RWPE2 (cell line): ENCODE results near the gene DDX25.
A peak's percentile ranks its signal among the peaks of the same experiment; 100 is the strongest.

Experiments
- ATAC-seq: fragments of 200-7000 bp; cut with Tn5 transposase; 3 replicates; pipeline ENCODE4 v1.9.1; 2021; ENCODE audit warnings: low read depth
- DNase-seq: peaks from one replicate; pipeline ENCODE4 v3.0.0-alpha.2; 2020; ENCODE audit warnings: low spot score
- H3K27ac ChIP-seq: fragments of 450-650 bp; 2 replicates; pipeline ENCODE4 v1.5.1; 2017; ENCODE audit warnings: mild to moderate bottlenecking; ENCODE audit not compliant: poor library complexity, severe bottlenecking
- H3K27me3 ChIP-seq: fragments of 250-450 bp; sonication (Bioruptor Pico); 2 replicates; pipeline ENCODE4 v1.5.1; 2021; ENCODE audit warnings: mild to moderate bottlenecking, moderate library complexity; ENCODE audit not compliant: insufficient read depth, poor library complexity, severe bottlenecking
- H3K36me3 ChIP-seq: fragments of 250-450 bp; sonication (Bioruptor Pico); 2 replicates; pipeline ENCODE4 v1.5.1; 2020; ENCODE audit warnings: low read depth, mild to moderate bottlenecking, moderate library complexity
- H3K4me1 ChIP-seq: fragments of 250-450 bp; sonication (Bioruptor Pico); 2 replicates; pipeline ENCODE4 v1.5.1; 2021; ENCODE audit warnings: mild to moderate bottlenecking, moderate library complexity; ENCODE audit not compliant: insufficient read depth, poor library complexity, severe bottlenecking
- H3K4me3 ChIP-seq: fragments of 250-450 bp; sonication (Bioruptor Pico); 2 replicates; pipeline ENCODE4 v1.5.1; 2021; ENCODE audit warnings: mild to moderate bottlenecking, moderate library complexity; ENCODE audit not compliant: severe bottlenecking
- H3K9me3 ChIP-seq: fragments of 250-450 bp; sonication (Bioruptor Pico); 2 replicates; pipeline ENCODE4 v1.5.1; 2021; ENCODE audit warnings: mild to moderate bottlenecking, moderate library complexity; ENCODE audit not compliant: severe bottlenecking
- TF ChIP-seq, protein P1 (sequence below): fragments of 450-650 bp; IDR thresholded peaks from one replicate; pipeline ENCODE4 v1.5.1; 2017; ENCODE audit warnings: mild to moderate bottlenecking, moderate library complexity; ENCODE audit not compliant: poor library complexity, severe bottlenecking

Gene DDX25

DNA sequence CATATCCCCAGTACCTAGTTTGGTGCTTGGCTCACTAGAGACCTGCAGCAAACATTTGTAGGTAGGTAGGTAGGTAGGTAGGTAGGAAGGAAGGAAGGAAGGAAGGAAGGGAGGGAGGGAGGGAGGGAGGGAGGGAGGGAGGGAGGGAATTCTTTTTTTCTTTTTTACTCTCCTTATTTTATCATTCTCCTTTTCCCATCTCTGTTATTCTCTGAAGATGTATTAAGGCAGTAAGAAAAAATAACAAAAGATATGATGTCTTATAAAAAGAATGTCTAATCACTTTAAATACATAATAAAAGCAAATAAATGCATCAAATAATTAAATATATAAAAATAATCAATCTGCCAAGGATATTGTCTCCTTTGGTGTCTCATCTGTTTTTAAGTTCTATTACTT, 70.0 kb downstream of the DDX25 start:
- no peaks in the 10 kb centered on the region for H3K9me3 ChIP-seq
- no peak overlapping the region for H3K4me3 ChIP-seq
- DNase-seq: no peak
- H3K4me1 ChIP-seq: peaks cover 10% of the 10 kb centered on the region
- ATAC-seq: no peak
- H3K36me3 ChIP-seq: no peaks in the 10 kb centered on the region
- TF ChIP-seq, protein P1, sequence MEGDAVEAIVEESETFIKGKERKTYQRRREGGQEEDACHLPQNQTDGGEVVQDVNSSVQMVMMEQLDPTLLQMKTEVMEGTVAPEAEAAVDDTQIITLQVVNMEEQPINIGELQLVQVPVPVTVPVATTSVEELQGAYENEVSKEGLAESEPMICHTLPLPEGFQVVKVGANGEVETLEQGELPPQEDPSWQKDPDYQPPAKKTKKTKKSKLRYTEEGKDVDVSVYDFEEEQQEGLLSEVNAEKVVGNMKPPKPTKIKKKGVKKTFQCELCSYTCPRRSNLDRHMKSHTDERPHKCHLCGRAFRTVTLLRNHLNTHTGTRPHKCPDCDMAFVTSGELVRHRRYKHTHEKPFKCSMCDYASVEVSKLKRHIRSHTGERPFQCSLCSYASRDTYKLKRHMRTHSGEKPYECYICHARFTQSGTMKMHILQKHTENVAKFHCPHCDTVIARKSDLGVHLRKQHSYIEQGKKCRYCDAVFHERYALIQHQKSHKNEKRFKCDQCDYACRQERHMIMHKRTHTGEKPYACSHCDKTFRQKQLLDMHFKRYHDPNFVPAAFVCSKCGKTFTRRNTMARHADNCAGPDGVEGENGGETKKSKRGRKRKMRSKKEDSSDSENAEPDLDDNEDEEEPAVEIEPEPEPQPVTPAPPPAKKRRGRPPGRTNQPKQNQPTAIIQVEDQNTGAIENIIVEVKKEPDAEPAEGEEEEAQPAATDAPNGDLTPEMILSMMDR: no peak
- H3K27ac ChIP-seq: no peak overlapping the region
- no peaks in the 10 kb centered on the region for H3K27me3 ChIP-seq

DNA sequence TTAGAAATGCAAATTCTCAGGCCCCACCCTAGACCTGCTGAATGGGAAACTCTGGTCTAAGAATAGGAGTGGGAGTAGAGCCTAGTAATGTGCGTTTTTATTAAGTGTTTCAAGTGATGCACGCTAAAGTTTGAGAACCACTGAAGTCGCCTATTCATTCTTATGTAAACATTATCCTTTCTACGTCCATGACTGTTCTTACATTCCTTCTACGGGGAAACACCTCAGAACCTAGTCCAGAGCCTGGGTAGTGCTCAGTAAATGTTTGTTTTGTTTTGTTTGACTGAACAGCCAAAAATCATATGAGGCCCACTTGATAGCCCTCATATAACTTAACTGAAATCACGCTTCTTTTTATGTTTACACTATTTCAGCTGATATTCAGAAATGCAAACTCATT, 71.3 kb downstream of the DDX25 start:
- DNase-seq: no peak

DNA sequence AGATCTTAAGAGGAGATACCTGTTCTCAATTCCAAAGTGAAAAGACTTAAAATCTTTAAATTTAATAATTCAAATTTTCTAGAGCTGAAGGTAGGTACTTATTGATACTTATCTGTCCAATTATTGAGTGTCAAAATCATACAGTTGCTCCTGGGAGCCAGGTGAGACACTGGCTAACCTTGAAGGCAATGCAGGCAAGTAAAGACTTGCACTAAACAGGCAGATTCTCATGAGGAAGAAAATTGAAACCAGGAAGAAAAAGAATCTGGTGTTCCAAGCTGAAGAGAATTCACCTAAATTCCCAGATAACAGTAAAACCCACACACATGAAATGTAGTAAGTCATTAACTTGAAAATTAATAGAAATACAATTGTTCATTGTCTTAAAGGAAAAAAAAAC, 71.8 kb downstream of the DDX25 start:
- Histone ChIP-seq H3K4me3 (no peak overlapping the region), H3K36me3 (no peaks in the 10 kb centered on the region), H3K27me3 (no peaks in the 10 kb centered on the region), H3K27ac (no peak overlapping the region), H3K9me3 (no peaks in the 10 kb centered on the region), H3K4me1 (peaks cover 10% of the 10 kb centered on the region)
- ATAC-seq (0 out of 3 replicates have a peak, but pooled peaks have one; percentile 52), DNase-seq (no peak)
- TF ChIP-seq, protein P1: no peak

More for the DNA sequence above, 71.3 kb downstream of the DDX25 start:
- H3K4me3 ChIP-seq: no peak overlapping the region
- no peaks in the 10 kb centered on the region for H3K36me3 ChIP-seq
- TF ChIP-seq, protein P1: no peak
- no peak overlapping the region for H3K27ac ChIP-seq
- ATAC-seq: no peak
- H3K9me3 ChIP-seq: no peaks in the 10 kb centered on the region
- no peaks in the 10 kb centered on the region for H3K27me3 ChIP-seq
- H3K4me1 ChIP-seq: peaks cover 10% of the 10 kb centered on the region

DNA sequence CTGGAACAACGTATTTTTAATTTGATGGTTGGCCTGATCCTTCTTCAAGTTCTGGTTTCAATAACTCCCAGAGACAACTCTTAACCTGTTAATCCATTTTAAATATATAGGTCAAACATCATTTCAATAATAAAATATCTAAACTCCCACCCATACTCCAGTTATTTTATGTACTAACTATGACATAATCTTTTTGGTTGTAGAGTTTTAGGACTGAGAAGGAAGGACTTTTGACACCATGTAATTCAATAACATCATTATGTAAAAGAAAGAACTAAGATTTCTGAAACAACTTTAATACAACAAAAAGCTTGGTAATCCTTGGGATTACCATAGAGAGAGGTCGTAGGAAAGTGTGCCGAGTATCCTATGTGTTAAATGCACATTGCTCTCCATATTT, 73.0 kb downstream of the DDX25 start:
- H3K27me3 ChIP-seq: no peaks in the 10 kb centered on the region
- ATAC-seq (no peak), DNase-seq (no peak)
- H3K4me3 ChIP-seq: no peak overlapping the region
- H3K4me1 ChIP-seq: peaks cover 10% of the 10 kb centered on the region
- TF ChIP-seq, protein P1: no peak
- H3K9me3 ChIP-seq: no peaks in the 10 kb centered on the region
- no peaks in the 10 kb centered on the region for H3K36me3 ChIP-seq
- no peak overlapping the region for H3K27ac ChIP-seq

DNA sequence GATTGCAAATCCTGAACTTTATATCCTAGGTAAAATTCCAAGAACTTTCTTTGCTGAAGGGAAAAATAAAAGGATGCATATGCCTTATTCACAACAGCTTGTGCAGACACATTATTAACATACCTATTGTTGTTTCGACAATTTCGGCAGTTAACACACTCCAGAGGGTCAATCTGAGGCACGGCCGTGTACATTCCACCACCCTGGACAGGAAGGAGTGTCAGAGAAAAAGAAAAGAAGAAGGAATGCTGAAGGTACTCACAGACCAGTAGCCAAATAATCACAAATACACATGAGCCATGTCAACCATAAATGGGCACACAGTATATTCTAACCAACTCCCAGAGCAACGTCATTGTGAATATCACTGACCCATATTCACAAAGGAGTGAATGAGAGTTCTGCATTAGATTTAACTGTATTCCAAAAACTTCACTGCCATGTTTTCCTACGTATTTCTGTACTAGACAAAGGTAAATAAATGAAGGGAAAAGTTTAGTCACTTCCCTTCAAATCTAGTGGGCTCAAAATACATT, 73.9 kb downstream of the DDX25 start:
- ATAC-seq: no peak
- no peaks in the 10 kb centered on the region for H3K27me3 ChIP-seq

More for the DNA sequence above, 73.9 kb downstream of the DDX25 start:
- TF ChIP-seq, protein P1: no peak
- H3K36me3 ChIP-seq: no peaks in the 10 kb centered on the region
- peaks cover 10% of the 10 kb centered on the region for H3K4me1 ChIP-seq
- H3K4me3 ChIP-seq: no peak overlapping the region
- no peak for DNase-seq
- H3K27ac ChIP-seq: no peak overlapping the region
- H3K9me3 ChIP-seq: no peaks in the 10 kb centered on the region
